ENCODE results near the gene ADAMTSL4. TPM values are rescaled to one million over a fixed set of nuclear protein-coding genes. Genes with fewer than 3 reads are reported as not detected.
"Not testable (repeated sequence)": the region's sequence is repeated elsewhere in the genome, so short reads cannot be mapped to it uniquely, and the experiment has no call there.

The ADAMTSL4 gene
- total and polyA plus RNA-seq, 2 donors (not counting 3 experiments of a cell fraction or from before 2014, with no cell fraction given), result 0.73 to 1.0 TPM

DNA sequence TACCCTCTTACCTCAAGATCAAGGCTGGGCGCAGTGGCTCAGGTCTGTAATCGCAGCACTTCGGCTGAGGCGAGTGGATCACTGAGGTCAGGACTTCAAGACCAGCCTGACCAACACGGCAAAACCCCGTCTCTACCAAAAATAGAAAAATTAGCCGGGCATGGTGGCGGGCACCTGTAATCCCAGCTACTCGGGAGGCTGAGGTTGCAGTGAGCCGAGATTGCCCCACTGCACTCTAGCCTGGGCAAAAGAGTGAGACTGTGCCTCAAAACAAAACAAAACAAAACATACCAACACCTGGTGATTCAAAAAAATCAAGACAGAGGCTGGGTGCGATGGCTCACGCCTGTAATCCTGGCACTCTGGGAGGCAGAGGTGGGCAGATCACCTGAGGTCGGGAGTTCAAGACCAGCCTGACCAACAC, 24.5 kb downstream of the ADAMTSL4 start:
- H3K27ac ChIP-seq (ENCODE audit: insufficient read depth, low read depth, low read length); BruUV-seq (replicated peaks); H3K9me1 ChIP-seq (replicated peaks; ENCODE audit: control insufficient read depth, extremely low read depth, insufficient read depth, low read length); H3K4me3 ChIP-seq (replicated peaks in 1 of 3; ENCODE audit: insufficient read depth in 1 of 3, low read depth in 1 of 3, low read length in 3 of 3); H3K9ac ChIP-seq (replicated peaks; ENCODE audit: extremely low read depth, insufficient read depth, low read length); H3K9me3 ChIP-seq (replicated peaks; ENCODE audit: control insufficient read depth, insufficient read depth, low read length); H3K27me3 ChIP-seq (ENCODE audit: control insufficient read depth in 2 of 2, insufficient read depth in 2 of 2, low read length in 2 of 2); DNase-seq (ENCODE audit: low read depth, low spot score); H3K4me2 ChIP-seq (ENCODE audit: insufficient read depth, low read length); intact Hi-C loops (cut with micrococcal nuclease); H2AFZ ChIP-seq (ENCODE audit: low read depth, low read length); FAIRE-seq: not testable (repeated sequence)
- dilution Hi-C loops (cut with MboI; ENCODE audit: extremely low pct_ligation_motif_present, low sequenced_read_pairs), result loop anchor here (10.0 kb wide), 1 partner anchor 91 kb away; no protein-coding TSS in a partner anchor
- peaks cover 66% of the 10 kb centered on the region for H3K79me2 ChIP-seq (ENCODE audit: control insufficient read depth, insufficient read depth, low read length)
- peaks cover 36% of the 10 kb centered on the region for H4K20me1 ChIP-seq (replicated peaks; ENCODE audit: control insufficient read depth, extremely low read depth, insufficient read depth, low read length)
- ChIA-PET POLR2A (interaction anchor here (1.0 to 1.5 kb wide), 2 partner anchors 46 to 48 kb away, joined by 3 to 4 read pairs; no protein-coding TSS in a partner anchor), CTCF (interaction anchor here (10.3 to 13.4 kb wide), 2 partner anchors 11 to 47 kb away, joined by 147 to 184 read pairs; no protein-coding TSS in a partner anchor)
- H3K36me3 ChIP-seq (ENCODE audit: control insufficient read depth in 2 of 2, extremely low read depth in 1 of 2, insufficient read depth in 2 of 2, low read length in 2 of 2), result peaks cover 17 to 39% of the 10 kb centered on the region in 2 experiments
- H3K4me1 ChIP-seq (ENCODE audit: control insufficient read depth, extremely low read depth, insufficient read depth, low read length), result peaks cover 43% of the 10 kb centered on the region

DNA sequence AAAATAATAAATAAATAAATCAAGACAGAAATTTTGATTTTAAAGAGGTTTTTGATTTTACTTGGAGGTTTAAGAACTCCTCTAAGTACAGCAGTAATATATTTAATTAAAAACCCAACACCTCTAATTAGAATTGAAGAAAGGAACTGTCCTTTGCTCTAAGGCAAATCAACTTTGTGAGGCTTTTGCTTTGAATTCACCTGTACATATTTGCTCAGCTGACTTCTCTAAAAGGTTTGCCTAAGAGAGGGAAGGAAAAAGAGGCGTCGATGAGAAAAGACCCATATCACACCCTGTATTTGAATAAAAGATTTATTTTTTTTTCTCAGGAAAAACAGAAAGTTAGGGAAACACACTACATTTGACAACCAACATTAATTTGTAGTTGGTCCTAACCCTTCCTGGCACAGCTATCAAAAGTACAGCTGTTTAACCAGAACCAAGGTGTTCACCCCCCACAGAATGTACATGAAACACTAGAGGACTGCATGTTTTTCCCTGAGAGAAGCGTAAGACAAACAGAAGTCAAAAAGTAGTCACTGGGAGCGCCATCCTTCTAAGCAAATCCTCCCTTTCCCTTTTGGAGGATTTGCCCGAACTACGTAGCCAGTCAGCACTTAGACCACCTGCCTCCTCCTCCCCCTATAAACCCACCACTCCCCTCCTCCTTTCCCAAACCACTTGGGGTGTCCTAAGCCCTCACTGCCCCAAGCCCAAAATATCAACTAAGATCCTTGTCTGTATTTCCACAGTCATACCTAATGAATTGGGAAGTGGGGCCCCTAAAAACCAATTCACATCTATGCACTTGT, 25.3 kb downstream of the ADAMTSL4 start:
- Histone ChIP-seq H3K4me2 (ENCODE audit: insufficient read depth, low read length) (peak overlapping the region; percentile 87), H3K27ac (ENCODE audit: insufficient read depth, low read depth, low read length) (peak overlapping the region; percentile 23)
- no TSS peak for BruUV-seq (replicated peaks)

More for the DNA sequence above, 25.3 kb downstream of the ADAMTSL4 start:
- Histone ChIP-seq H3K9me3 (replicated peaks; ENCODE audit: control insufficient read depth, insufficient read depth, low read length) (no peaks in the 10 kb centered on the region), H3K9ac (replicated peaks; ENCODE audit: extremely low read depth, insufficient read depth, low read length) (peak overlapping the region; percentile 97), H3K27me3 (ENCODE audit: control insufficient read depth in 2 of 2, insufficient read depth in 2 of 2, low read length in 2 of 2) (no peaks in the 10 kb centered on the region), H2AFZ (ENCODE audit: low read depth, low read length) (no peak overlapping the region), H3K79me2 (ENCODE audit: control insufficient read depth, insufficient read depth, low read length) (peaks cover 72% of the 10 kb centered on the region), H3K9me1 (replicated peaks; ENCODE audit: control insufficient read depth, extremely low read depth, insufficient read depth, low read length) (no peaks in the 10 kb centered on the region), H3K4me1 (ENCODE audit: control insufficient read depth, extremely low read depth, insufficient read depth, low read length) (peaks cover 36% of the 10 kb centered on the region), H3K36me3 (ENCODE audit: control insufficient read depth in 2 of 2, extremely low read depth in 1 of 2, insufficient read depth in 2 of 2, low read length in 2 of 2) (peaks cover 17 to 39% of the 10 kb centered on the region in 2 experiments), H3K4me3 (replicated peaks in 1 of 3; ENCODE audit: insufficient read depth in 1 of 3, low read depth in 1 of 3, low read length in 3 of 3) (peak overlapping the region in 2 of 3 experiments; percentile 5 to 99), H4K20me1 (replicated peaks; ENCODE audit: control insufficient read depth, extremely low read depth, insufficient read depth, low read length) (peaks cover 36% of the 10 kb centered on the region)
- CTCF ChIA-PET, result interaction anchor here (10.3 to 13.4 kb wide), 2 partner anchors 12 to 46 kb away, joined by 147 to 184 read pairs; no protein-coding TSS in a partner anchor
- POLR2A ChIA-PET, result interaction anchor here (1.5 kb wide), 2 partner anchors 10 to 46 kb away, joined by 3 to 6 read pairs; no protein-coding TSS in a partner anchor
- DNase-seq (ENCODE audit: low read depth, low spot score) (no peak), FAIRE-seq (no peak)
- intact Hi-C loops (cut with micrococcal nuclease), result loop anchor here (5.0 kb wide), 1 partner anchor 238 kb away; no protein-coding TSS in a partner anchor
- TF ChIP-seq POLR2A (IDR thresholded peaks at IDR 0.05; ENCODE audit: low read depth, low read length) (peak; percentile 16), JUN (IDR thresholded peaks at IDR 0.05; ENCODE audit: borderline replicate concordance, insufficient read depth, insufficient read length, low read depth) (no peak), MYC (IDR thresholded peaks at IDR 0.05; ENCODE audit: low read depth, low read length) (no peak), GATA2 (IDR thresholded peaks at IDR 0.05; ENCODE audit: insufficient read depth, insufficient read length, low read depth, low read length) (no peak), EZH2 (IDR thresholded peaks at IDR 0.05; ENCODE audit: borderline replicate concordance, low read depth, low read length, severe bottlenecking) (no peak)
- TF ChIP-seq, protein P1, sequence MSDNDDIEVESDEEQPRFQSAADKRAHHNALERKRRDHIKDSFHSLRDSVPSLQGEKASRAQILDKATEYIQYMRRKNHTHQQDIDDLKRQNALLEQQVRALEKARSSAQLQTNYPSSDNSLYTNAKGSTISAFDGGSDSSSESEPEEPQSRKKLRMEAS (IDR thresholded peaks at IDR 0.05; ENCODE audit: insufficient read depth, insufficient read length), result no peak
- dilution Hi-C loops (cut with MboI; ENCODE audit: extremely low pct_ligation_motif_present, low sequenced_read_pairs), result loop anchor here (10.0 kb wide), 1 partner anchor 90 kb away; no protein-coding TSS in a partner anchor
